Vagina (tissue), 2 donors: ENCODE data around the gene HERC4.

Experiments
- CTCF ChIP-seq, 3 experiments: fragments of 450-650 bp in 2 of 3; fragments of 200-600 bp in 1 of 3; sonication (generic) in 1 of 3; IDR thresholded peaks; one replicate each; pipeline ENCODE4 v1.5.1; 2017 to 2019; ENCODE audit warnings: antibody characterized with exemption in 3 of 3, mild to moderate bottlenecking in 2 of 3, moderate library complexity in 2 of 3
- POLR2A ChIP-seq, 2 donors: fragments of 450-650 bp; IDR thresholded peaks; one replicate each; pipeline ENCODE4 v1.6.1; 2017; ENCODE audit warnings: antibody characterized with exemption in 2 of 2, mild to moderate bottlenecking in 2 of 2, moderate library complexity in 2 of 2
- POLR2AphosphoS5 ChIP-seq, 2 donors: sonication (generic); formaldehyde crosslinking; IDR thresholded peaks; one replicate each; pipeline ENCODE4 v1.9.0; 2017; ENCODE audit warnings: antibody characterized with exemption in 2 of 2, mild to moderate bottlenecking in 2 of 2, low read depth in 1 of 2; ENCODE audit not compliant: insufficient read depth in 1 of 2

- TF ChIP-seq CTCF (IDR thresholded peaks at IDR 0.05) (no peak), POLR2AphosphoS5 (IDR thresholded peaks at IDR 0.05; ENCODE audit: insufficient read depth in 1 of 2, low read depth in 1 of 2) (no peak), POLR2A (IDR thresholded peaks at IDR 0.05) (no peak)
Measured at GRCh38 chr10:68081916-68082315, 6.8 kb upstream of the HERC4 start.
